OCI-LY1 (cell line): ENCODE measurements around the gene SALL3.

ENCODE experiments used
- EZH2 ChIP-seq: fragments of 200-600 bp; sonication (generic), shearing (Covaris generic); IDR thresholded peaks from 2 replicates; pipeline ENCODE4 v1.8.0; 2017; ENCODE audit warnings: borderline replicate concordance, mixed run types, mild to moderate bottlenecking, antibody characterized with exemption, low read length, moderate library complexity, mixed read lengths
- TF ChIP-seq, protein P1 (sequence below): fragments of 200-600 bp; sonication (generic), shearing (Covaris generic); IDR thresholded peaks from 2 replicates; pipeline ENCODE4 v1.5.1; 2017; ENCODE audit warnings: mild to moderate bottlenecking, antibody characterized with exemption, low read length, moderate library complexity, mixed read lengths

DNA sequence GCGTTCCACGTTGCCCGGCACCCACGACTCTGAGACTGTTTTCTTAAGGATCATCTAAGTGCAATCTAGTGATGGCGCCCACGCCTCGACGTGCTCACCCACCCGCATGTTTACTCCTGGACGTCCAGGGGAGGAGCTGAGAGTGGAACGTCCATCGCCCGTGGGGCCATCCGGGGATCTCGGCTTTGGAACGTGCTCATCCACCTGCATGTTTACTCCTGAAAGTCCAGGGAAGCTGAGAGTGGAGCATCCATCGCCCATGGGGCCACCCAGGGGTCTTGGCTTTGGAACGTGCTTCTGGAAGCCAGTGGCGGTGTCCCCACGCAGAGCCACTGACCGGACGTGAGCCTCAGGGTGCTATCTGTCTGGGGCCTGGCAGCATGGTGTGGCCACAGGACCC, 45.6 kb upstream of the SALL3 start:
- no peak for TF ChIP-seq EZH2
- TF ChIP-seq, protein P1, sequence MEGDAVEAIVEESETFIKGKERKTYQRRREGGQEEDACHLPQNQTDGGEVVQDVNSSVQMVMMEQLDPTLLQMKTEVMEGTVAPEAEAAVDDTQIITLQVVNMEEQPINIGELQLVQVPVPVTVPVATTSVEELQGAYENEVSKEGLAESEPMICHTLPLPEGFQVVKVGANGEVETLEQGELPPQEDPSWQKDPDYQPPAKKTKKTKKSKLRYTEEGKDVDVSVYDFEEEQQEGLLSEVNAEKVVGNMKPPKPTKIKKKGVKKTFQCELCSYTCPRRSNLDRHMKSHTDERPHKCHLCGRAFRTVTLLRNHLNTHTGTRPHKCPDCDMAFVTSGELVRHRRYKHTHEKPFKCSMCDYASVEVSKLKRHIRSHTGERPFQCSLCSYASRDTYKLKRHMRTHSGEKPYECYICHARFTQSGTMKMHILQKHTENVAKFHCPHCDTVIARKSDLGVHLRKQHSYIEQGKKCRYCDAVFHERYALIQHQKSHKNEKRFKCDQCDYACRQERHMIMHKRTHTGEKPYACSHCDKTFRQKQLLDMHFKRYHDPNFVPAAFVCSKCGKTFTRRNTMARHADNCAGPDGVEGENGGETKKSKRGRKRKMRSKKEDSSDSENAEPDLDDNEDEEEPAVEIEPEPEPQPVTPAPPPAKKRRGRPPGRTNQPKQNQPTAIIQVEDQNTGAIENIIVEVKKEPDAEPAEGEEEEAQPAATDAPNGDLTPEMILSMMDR, result no peak
